NCI-H1694 (cell line): Measurements from ENCODE around the gene KLHL2.
"Not testable (repeated sequence)": the region's sequence is repeated elsewhere in the genome, so short reads cannot be mapped to it uniquely, and the experiment has no call there.

ENCODE experiments used
- DNase-seq: peaks from one replicate; lab custom pipeline; 2025; lab: John Stamatoyannopoulos, UW

KLHL2 gene, protein sequence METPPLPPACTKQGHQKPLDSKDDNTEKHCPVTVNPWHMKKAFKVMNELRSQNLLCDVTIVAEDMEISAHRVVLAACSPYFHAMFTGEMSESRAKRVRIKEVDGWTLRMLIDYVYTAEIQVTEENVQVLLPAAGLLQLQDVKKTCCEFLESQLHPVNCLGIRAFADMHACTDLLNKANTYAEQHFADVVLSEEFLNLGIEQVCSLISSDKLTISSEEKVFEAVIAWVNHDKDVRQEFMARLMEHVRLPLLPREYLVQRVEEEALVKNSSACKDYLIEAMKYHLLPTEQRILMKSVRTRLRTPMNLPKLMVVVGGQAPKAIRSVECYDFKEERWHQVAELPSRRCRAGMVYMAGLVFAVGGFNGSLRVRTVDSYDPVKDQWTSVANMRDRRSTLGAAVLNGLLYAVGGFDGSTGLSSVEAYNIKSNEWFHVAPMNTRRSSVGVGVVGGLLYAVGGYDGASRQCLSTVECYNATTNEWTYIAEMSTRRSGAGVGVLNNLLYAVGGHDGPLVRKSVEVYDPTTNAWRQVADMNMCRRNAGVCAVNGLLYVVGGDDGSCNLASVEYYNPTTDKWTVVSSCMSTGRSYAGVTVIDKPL

DNA sequence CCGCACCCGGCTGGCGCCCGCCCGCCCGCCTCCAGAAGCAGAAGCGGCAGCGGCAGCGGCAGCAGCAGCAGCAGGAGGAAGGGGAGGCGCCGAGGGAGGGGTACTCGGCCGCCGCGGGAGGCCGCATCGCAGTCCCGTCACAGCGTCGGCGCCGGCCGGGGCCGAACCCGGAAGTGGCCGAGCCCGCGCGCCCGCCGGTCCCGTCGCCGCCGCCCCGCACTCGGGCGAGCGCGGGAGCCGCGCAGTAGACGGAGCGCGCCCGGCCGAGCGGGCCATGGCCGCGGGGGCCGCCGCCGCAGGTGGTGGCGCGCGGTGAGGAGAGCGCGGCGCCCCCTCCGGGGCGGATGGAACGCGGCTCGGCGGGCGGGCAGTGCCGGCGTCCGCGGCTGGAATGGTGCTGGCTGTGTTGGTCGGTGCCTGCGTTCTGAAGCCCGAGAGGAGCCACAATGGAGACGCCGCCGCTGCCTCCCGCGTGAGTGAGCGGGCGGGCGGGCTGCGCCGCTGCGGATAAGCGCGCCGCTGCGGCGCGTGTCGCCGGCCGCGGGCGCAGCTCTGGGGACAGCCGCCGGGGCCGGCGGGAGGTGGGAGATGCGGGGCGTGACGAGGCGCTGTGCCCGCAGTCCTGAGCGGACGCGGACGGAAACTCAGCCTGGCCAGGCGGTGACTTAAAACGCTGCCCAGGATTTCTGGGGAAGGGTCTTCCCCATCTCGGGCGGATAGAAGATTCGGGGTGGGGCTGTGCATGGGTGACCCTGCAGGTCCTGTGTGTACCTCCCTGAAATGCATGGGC is at the start of gene KLHL2:
Gene KLHL2, plus strand, starts transcription at position 131 of the 790 bp plus-strand sequence. Its CDS starts 316 bp downstream, at position 447.
- DNase-seq = peak; percentile 20

DNA sequence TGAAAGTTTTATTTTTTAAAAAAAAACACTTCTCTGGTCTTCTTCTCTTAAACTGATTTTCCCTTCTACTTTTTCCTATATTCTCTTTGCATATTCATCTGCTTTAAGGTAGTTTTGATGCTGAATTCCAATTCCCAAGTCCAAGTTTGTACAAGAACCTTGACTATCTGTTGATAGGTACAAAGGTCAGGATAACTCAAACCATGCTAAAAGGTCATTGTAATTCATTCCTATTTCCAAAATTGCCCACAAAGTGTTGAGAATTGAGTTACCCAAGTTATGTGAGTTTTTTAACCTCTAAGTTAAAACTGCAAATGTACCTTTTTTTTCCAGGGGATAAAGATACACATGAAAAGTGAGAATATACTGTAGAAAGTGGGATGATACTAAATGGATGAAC is 48.6 kb upstream of the KLHL2 start:
- no peak for DNase-seq

DNA sequence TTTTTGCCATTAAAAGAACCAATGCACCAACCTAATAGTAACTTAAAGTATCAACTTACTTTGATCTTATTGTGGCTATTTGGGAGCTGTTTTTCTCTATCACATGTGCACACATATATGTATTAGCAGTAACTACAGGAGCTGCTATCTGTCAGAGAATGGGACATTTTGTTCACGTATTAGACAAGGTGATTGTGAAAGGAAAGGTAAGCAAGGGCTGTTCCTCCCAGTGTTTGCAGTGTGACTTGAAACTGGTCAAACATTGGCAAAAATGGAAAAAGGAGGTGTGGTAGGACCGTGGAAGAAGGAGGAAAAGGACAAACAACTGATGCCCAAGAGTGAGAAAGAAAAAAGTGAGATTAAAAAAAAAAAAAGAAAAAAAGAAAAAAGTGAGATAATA is 43.1 kb upstream of the KLHL2 start:
- no peak for DNase-seq

DNA sequence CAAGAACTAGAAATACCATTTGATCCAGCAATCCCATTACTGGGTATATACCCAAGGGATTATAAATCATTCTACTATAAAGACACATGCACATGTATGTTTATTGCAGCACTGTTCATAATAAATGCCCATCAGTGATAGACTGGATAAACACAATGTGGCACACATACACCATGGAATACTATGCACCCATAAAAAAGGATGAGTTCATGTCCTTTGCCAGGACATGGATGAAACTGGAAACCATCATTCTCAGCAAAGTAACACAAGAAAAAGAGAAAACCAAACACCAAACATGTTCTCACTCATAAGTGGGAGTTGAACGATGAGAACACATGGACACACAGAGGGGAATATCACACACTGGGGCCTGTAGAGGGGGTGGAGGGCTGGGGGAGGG is 40.5 kb upstream of the KLHL2 start:
- DNase-seq = not testable (repeated sequence)

DNA sequence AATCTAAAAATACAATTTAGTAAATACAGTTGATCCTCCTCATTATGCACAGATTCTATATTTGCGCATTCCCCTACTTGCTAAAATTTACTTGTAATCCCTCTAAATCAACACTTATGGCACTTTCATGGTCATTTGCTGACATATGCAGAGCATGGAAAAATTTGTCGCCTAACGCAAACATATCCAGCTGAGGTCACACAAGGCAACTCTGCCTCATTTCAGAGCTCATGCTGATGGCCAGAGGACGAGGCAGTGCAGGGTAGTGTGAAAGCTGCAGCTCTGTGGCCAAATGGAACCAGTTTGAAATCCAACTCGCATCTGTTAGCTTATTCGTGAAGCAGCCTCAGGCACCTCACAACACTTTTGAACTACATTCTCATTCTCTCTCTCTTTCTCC is 39.7 kb upstream of the KLHL2 start:
- no peak for DNase-seq

DNA sequence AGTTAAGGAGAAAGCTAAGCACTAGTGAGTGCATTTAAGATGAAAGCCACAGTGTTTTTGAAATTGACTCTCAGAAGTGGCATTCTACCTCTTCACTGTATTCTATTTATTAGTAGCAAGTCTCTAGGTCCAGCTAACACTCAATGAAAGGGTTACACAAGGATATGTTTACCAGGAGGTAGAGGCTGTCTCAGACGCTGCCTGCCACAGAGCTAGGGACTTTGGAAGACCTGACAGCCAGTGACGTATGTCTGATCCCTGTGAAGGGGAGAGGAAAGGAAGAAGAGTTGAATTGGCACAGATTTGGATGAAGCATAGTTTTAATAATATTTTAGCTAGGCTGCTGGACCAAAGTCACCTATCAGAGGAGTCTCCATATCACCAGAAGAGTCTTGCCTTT is 36.5 kb upstream of the KLHL2 start:
- DNase-seq = no peak

DNA sequence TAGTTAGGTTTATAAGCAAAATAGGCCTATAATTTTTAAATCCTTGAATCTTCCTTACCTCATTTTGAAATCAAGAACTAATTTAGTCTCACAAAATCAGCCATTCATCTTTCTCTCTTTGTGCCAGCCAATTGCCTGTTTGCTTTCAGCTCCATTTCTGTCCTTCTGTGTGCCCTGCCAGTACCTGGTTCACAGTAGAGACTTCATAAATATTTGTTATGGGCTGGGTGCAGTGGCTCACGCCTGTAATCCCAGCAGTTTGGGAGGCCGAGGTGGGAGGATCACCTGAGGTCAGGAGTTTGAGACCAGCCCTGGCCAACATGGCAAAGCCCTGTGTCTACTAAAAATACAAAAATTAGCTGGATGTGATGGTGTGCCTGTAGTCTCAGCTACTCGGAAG is 31.9 kb upstream of the KLHL2 start:
- DNase-seq = not testable (repeated sequence)

DNA sequence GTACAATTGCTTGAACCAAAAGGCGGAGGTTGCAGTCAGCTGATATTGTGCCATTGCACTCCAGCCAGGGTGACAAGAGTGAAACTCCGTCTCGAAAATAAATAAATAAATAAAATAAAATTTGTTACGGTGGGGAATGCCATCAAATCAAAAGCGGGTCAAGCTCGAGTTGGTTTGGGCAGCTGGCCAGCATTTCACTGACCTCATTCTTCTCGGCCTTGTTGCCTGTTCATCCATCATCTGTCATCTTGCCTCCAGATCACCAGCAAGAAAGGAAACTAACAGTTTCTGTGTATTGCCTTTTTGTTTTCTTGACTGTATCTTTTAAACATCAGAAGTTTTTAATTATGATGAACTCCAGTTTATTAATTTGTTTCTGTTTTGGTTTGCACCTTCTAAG is 31.5 kb upstream of the KLHL2 start:
- DNase-seq = no peak

DNA sequence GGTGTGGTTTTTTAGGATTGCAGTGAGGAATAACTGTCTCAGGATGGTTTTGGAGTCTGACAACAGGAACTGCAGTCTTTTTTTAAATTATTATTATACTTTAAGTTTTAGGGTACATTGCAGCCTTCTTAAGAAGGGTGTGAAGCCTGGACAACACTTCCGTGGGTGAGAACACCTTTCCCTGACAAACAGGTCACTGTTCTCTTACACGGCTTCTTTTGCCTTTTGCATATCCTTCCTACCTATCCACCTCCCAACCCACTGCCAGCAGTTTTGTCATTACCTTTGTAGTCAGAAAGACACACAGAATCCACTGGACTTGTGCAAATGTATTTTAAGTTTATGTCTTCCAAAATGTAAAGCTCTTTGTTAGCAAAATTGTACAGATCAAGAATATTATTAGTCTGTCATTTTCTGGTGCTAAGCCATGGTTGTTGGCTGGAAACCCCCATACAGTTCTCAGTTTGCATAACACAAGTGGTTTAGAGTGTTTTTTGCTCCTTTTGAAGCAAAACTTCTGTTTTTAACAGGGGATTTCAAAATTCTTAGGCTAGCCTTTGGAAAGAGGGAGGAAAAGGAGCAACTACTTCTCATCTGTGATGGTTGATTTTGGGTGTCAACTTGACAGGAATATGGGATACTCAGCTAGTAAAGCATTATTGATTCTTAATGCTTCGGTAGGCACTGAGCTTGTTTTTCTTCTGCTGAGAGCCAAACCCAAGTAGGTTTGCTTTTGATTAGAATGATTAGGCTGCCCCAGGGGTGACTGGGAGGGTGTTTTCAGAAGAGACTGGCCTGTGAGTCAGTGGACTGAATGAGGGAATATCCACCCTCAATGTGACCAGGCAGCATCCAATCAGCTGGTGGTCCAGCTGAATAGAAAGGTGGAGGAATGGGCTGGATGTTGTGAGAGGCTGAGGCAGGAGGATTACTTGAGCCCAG is 29.4 kb upstream of the KLHL2 start:
- no peak for DNase-seq

DNA sequence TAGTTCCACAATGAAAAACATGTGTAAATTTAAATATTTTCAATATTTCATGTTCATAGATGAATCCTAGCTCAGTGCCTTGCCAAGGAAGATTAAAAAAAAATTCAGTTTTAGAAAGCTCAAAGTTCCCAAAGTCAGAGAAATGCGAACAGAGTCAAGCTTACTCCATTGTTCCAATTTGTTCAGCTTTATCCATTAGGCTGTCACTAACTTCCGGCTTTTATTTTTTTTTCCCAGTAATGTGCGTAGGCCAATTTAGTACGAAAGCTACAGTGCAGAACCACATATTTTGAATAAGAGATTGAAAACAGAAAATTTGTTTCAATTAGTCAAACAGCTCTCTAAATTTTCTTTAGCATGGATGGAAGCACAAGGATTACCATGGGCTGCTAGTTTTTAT is 23.1 kb upstream of the KLHL2 start:
- no peak for DNase-seq

DNA sequence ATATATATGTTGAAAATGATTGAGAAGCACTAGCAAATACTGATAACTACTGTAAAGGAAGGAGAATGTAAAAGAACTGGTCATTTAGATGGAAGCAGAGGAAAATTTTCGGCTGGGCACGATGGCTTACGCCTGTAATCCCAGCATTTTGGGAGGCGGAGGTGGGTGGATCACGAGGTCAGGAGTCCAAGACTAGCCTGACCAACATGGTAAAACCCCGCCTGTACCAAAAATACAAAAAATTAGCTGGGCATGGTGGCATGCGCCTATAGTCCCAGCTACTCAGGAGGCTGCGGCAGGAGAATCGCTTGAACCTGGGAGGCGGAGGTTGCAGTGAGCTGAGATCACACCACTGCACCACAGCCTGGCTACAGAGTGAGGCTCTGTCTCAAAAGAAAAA is 22.4 kb upstream of the KLHL2 start:
- not testable (repeated sequence) for DNase-seq

DNA sequence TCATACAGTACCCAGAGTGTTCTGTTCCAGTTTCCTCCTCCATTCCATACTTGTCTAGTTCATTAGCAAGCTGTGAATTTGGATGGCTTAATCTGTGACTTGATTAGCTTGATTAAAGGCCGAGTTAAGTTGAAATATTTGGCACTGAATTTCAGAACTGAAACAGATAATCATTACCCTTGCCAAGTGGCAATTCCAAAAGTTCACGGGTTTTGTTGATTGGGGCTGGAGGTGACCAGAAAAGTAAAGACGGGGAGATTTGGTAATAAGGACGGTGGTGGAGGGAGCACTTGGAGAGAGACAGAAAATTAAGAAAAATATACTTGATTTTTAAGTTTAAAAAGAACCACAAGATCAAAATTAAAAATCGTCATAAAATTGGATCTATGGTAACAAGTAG is 21.9 kb upstream of the KLHL2 start:
- DNase-seq = no peak

DNA sequence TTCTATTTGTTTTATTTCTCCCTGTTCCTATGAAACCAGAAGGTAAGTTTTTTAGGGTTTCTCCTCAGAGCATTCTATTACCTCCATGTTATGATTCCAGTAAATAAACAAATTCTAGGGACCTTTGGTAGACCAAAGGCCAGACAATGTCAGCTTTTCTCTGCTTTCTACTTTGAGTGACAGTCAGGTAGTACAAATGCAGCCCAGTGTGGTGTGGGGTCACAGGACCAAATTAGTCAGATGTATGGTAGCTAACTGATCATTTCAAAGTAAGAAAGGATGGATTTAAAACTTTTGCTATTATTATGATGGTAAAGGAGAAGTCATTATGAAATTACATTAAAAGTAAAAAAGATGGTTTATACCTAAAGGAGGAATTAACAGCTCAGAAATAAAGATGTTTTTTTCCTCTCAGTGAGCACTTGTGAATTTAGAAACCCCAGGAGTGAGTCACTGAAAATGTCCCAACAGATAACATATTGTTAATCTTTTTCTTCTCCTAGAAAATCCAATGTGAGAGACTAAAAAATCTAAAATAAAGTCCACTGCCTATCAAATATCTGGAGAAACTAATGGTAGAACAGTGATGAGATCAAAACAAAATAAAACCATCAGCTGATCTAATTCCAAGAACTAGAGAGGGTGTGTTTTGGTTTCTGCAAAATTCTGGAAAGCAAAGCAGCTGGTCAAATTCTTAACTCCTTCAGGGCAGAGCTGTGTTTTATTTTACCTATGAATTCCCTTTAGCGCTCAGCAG is 16.6 kb upstream of the KLHL2 start:
- no peak for DNase-seq

DNA sequence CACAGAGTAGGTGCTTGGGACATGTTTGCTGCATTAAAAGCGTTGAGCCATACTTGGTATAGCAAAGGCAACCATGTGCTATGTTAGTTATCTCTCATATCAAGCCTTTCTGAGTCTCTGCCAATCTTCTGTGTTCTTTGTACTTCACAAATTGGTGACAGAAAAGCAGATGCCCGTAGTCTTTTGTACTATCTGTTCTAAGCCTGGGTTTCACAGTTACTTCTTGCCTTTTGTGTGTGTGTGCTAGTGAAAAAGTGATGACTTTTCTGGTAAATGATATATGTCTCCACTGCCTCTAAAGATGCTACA is 16.1 kb upstream of the KLHL2 start:
- no peak for DNase-seq

DNA sequence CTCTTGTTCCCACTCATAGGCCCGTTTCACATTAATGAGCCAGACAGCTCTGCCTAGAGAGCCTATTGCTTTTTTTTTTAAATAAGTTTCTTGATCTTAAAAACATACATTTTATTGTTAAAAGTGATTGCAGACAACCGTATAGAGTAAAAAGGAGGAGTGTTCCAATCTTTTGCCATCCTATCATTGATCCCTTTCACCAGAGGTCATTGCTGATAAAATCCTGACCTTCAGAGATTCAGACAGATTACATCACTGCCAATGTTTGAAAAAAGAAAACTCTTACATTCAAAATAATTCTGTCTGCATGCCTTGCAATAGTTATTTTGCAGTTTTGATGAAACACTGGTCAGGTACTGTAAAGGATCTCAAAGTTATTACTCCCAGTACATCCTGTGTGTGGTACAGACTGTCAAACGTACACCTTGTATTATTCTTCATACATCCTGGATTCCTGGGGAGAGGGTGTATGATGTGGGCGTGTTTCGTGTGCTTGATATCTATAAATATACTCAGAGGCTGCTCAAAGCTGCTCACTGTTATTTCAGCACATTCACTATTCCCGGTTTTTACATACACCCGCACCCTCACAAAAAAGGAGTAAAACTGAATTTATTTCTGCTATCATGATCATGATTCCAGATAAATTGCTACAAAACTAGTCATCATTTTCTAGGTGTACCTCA is 15.4 kb upstream of the KLHL2 start:
- no peak for DNase-seq

DNA sequence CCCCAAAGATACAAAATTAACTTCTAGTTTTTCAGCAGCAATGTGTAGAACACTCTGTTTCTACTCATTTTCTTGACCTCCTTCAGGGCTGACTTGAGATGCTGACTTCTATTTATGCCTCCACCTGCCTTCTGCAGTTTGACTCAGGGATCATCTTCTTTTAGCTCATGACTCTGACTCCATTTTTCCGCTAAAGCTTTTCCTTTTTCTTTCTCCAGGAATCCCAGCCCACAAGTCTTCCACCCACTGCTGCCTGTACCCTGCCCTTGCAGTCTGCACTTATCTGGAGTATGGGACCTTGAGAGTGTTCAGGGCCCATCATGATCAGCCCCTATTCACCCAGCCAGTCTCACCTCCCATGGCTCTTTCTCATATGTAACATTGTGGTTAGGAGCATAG is 14.9 kb upstream of the KLHL2 start:
- DNase-seq = no peak

DNA sequence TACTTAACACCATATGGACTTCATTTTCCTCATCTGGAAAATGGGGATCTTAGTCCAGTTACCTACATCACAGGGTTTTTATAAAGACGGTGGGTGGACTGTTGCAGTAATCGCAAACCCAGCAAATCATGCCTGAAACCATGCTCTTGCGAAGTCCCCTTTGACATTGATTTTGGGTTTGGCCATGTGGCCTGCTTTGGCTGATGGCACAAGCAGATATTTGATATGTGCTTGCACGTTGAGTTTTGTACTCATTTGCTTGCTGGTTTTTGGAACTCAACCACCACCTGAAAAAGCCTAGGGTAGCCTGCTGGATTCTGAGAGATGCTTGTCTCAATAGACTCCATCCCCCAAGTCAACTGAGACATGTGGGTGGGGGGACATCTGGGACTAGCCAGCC is 14.4 kb upstream of the KLHL2 start:
- DNase-seq = no peak

DNA sequence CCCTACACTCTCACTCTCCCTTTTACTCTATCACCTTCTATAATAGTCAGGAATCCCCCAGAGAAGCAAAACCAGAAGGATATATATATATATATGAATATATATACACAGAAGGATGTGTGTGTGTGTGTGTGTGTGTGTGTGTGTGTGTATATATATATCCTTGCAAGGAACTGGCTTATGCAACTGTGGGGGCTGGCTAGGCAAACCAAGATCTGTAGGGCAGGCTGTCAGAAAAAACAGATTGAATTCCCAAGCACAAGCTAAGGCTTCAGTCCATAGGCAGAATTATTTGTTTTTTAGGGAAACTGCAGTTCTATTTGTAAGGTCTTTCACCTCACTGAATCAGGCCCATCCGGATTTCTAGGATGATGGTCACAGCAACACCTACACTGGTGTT is 13.0 kb upstream of the KLHL2 start:
- DNase-seq = no peak

DNA sequence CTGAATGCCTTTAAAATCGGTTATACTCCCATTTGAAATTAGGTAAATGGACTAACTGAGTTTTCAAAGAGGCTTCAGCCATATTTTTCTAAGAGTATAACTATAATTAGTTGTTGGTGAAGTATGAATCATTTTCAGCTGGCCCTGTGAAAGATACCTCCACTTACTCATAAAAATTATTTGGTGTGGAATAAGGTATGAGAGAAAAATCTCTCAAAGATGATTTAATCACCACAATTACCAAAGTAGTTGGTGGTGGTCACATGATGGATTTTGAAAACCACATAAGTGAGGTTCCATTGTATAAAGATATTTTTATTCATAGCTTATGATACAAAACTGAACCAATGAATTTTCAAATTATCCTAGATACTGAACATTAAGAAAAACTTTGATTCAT is 9.0 kb upstream of the KLHL2 start:
- no peak for DNase-seq

DNA sequence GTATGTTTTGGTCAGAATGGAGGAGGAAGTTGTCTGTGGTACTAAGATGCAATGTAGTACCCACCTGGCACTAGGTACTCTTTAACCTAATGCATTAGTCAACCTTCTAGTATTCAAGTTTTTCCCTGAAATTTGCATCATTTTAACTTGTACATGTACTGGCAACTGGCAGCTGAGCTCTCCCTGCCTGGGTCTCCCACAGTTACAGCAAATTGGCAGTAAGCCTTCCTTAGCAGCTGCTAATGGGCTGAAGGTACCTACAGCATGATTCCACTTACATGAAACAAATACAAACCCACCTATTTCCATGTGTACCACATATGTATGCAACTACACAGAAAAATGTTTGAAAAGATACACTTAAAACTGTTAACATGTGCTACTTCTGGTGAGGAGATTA is 8.1 kb upstream of the KLHL2 start:
- DNase-seq = peak; percentile 61

DNA sequence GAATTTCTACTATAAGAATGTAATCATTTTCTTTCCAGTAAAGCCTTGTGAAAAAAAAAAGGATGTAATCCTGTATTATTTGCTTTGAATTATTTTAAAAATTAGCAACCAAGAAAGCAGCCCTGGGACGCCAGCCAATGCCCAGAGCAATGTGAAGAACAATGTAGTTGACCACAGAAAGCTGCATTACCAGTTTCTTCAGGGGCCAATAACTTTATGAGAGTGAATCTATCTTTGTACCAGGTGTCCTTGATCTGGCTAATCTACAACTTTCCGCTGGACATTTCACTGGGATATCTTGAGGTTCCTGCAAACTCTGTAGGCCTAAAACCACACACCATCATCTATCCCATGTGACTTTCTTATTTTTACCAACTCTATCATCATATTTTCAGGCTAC is 7.6 kb upstream of the KLHL2 start:
- no peak for DNase-seq
